Stomach (tissue), 4 donors: ENCODE measurements around the gene SLC25A23.

Source experiments
- CTCF ChIP-seq, 7 experiments: fragments of 450-650 bp in 4 of 7; fragments of 200-600 bp in 3 of 7; sonication (generic) in 3 of 7; IDR thresholded peaks; one replicate each; pipeline ENCODE4 v1.5.1; 2016 to 2019; ENCODE audit warnings: antibody characterized with exemption in 7 of 7, control low read depth in 2 of 7, mild to moderate bottlenecking in 1 of 7
- POLR2A ChIP-seq, 4 donors: fragments of 450-650 bp; IDR thresholded peaks; one replicate each; pipeline ENCODE4 v1.6.1; 2016; ENCODE audit warnings: antibody characterized with exemption in 4 of 4, control low read depth in 2 of 4, mild to moderate bottlenecking in 1 of 4, moderate library complexity in 1 of 4
- POLR2AphosphoS5 ChIP-seq, 3 donors: sonication (generic); formaldehyde crosslinking; IDR thresholded peaks; one replicate each; pipeline ENCODE4 v1.6.1; 2016; ENCODE audit warnings: antibody characterized with exemption in 3 of 3

- TF ChIP-seq POLR2AphosphoS5 (IDR thresholded peaks at IDR 0.05), result no peak
- TF ChIP-seq CTCF (IDR thresholded peaks at IDR 0.05), result no peak
- no peak for TF ChIP-seq POLR2A (IDR thresholded peaks at IDR 0.05)
These were observed 38.2 kb downstream of the SLC25A23 start for GRCh38 chr19:6421075-6422014.
